ENCODE data around the gene DCK. TPM values are rescaled to one million over a fixed set of nuclear protein-coding genes. Genes with fewer than 3 reads are reported as not detected.

The DCK gene
- total RNA-seq = 19.8 and 21.0 TPM in 2 replicates
- long read RNA-seq, transcript DCK-202 (7 exons, 2,683 nt) = minor isoform, 8 of 174 reads
- long read RNA-seq, transcript DCK-201 (7 exons, 2,716 nt) = major isoform, 160 of 174 reads
- long read RNA-seq, partial matches to known transcripts = 0 of 174 reads
- long read RNA-seq, other reads (novel, unspliced or antisense) = 5 of 174 reads

DNA sequence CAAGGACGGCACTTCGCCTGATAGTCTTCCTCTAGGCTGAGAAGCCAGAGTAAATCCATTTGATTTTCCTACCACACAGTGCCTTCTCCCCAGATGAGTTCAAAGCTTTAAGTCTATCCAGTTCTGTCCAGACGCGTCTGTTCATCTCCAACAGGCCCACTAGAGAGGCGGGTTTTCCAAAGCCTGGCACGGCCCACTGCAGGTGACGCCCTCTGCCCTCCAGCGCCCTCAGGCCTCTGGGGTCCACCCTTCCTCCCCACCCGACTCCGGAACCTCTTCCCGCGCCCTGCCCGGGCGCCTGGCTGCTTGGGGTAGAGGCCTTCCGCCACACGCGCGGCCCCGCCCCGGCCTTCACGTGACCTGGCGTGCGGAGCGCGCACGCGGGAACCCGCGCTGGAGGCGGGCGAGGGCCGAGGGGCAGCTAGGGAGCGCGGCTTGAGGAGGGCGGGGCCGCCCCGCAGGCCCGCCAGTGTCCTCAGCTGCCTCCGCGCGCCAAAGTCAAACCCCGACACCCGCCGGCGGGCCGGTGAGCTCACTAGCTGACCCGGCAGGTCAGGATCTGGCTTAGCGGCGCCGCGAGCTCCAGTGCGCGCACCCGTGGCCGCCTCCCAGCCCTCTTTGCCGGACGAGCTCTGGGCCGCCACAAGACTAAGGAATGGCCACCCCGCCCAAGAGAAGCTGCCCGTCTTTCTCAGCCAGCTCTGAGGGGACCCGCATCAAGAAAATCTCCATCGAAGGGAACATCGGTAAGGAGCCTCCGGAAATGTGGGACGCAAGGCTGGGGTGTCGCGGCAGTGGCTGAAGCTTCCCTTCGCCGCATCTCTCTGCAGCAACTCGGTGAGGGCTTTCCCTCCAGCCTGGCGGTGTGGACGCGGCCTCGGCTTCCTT lies at the start of gene DCK:
TSS of gene DCK (plus strand) at position 469 of the 888 bp plus-strand sequence. CDS start at position 656, 187 bp downstream.
- peak; percentile 81 for DNase-seq (ENCODE audit: low read depth, low spot score)
- H3K4me3 Mint-ChIP-seq = peak within 1 kb of the TSS; percentile 91
- TF ChIP-seq, protein P1, sequence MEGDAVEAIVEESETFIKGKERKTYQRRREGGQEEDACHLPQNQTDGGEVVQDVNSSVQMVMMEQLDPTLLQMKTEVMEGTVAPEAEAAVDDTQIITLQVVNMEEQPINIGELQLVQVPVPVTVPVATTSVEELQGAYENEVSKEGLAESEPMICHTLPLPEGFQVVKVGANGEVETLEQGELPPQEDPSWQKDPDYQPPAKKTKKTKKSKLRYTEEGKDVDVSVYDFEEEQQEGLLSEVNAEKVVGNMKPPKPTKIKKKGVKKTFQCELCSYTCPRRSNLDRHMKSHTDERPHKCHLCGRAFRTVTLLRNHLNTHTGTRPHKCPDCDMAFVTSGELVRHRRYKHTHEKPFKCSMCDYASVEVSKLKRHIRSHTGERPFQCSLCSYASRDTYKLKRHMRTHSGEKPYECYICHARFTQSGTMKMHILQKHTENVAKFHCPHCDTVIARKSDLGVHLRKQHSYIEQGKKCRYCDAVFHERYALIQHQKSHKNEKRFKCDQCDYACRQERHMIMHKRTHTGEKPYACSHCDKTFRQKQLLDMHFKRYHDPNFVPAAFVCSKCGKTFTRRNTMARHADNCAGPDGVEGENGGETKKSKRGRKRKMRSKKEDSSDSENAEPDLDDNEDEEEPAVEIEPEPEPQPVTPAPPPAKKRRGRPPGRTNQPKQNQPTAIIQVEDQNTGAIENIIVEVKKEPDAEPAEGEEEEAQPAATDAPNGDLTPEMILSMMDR (conservative IDR thresholded peaks at IDR 0.05) = no peak
- peaks cover 13% of the 10 kb centered on the region for H3K36me3 Mint-ChIP-seq (ENCODE audit: low read depth)
- peak within 1 kb of the TSS; percentile 97 for H3K27ac Mint-ChIP-seq (ENCODE audit: unreplicated experiment)
- H3K9me3 Mint-ChIP-seq = peaks cover 2% of the 10 kb centered on the region
- H3K4me1 Mint-ChIP-seq = peaks cover 54% of the 10 kb centered on the region
- H3K27me3 Mint-ChIP-seq (ENCODE audit: low read depth) = no peaks in the 10 kb centered on the region

- H3K4me1 Mint-ChIP-seq = peaks cover 9% of the 10 kb centered on the region
- peaks cover 7% of the 10 kb centered on the region for H3K9me3 Mint-ChIP-seq
- H3K27ac Mint-ChIP-seq (ENCODE audit: unreplicated experiment) = no peak overlapping the region
- no peak for DNase-seq (ENCODE audit: low read depth, low spot score)
- no peak overlapping the region for H3K4me3 Mint-ChIP-seq
- no peaks in the 10 kb centered on the region for H3K27me3 Mint-ChIP-seq (ENCODE audit: low read depth)
- TF ChIP-seq, protein P1 (conservative IDR thresholded peaks at IDR 0.05) = no peak
- H3K36me3 Mint-ChIP-seq (ENCODE audit: low read depth) = peaks cover 24% of the 10 kb centered on the region
Observed at GRCh38 chr4:70945046-70945445, 48.4 kb upstream of the DCK start.

DNA sequence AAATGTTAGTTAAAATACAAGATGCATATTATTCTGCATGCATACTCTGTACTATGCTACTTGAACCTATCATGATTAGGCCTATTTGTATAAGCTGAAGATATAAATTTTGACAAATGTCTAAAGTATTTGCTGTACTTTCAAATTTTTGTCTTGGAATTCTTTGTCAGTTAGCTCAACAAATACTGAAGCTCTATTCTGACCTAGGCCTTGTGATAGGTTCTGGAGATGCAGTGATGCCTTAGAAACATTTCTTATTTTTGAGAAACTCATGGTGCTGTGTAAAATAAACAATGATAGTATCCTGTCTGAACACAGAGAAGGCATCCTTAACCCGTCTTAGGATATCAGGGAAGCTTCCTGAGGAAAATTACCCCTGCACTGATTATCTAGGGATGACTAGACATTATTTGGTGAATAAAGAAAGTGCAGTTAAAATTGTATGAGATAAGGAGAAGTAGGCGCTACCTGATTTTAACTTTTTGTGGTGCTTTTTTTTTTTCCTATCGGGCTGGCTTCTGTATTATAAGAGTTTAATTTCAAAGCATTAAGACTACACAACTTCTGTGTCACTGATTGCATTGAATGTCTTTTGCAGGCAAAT lies 47.9 kb upstream of the DCK start:
- H3K36me3 Mint-ChIP-seq (ENCODE audit: low read depth) = peaks cover 21% of the 10 kb centered on the region
- peaks cover 8% of the 10 kb centered on the region for H3K4me1 Mint-ChIP-seq
- TF ChIP-seq, protein P1 (conservative IDR thresholded peaks at IDR 0.05) = no peak
- no peak overlapping the region for H3K27ac Mint-ChIP-seq (ENCODE audit: unreplicated experiment)
- H3K9me3 Mint-ChIP-seq = peaks cover 6% of the 10 kb centered on the region
- DNase-seq (ENCODE audit: low read depth, low spot score) = no peak
- no peaks in the 10 kb centered on the region for H3K27me3 Mint-ChIP-seq (ENCODE audit: low read depth)
- no peak overlapping the region for H3K4me3 Mint-ChIP-seq

GRCh38 chr4:70946939-70947338 lies 46.5 kb upstream of the DCK start:
- Mint-ChIP-seq H3K4me1 (peaks cover 8% of the 10 kb centered on the region), H3K9me3 (peaks cover 3% of the 10 kb centered on the region), H3K27ac (ENCODE audit: unreplicated experiment) (no peak overlapping the region), H3K4me3 (no peak overlapping the region), H3K36me3 (ENCODE audit: low read depth) (peaks cover 14% of the 10 kb centered on the region), H3K27me3 (ENCODE audit: low read depth) (no peaks in the 10 kb centered on the region)
- DNase-seq (ENCODE audit: low read depth, low spot score) = no peak
- TF ChIP-seq, protein P1 (conservative IDR thresholded peaks at IDR 0.05) = no peak

DNA sequence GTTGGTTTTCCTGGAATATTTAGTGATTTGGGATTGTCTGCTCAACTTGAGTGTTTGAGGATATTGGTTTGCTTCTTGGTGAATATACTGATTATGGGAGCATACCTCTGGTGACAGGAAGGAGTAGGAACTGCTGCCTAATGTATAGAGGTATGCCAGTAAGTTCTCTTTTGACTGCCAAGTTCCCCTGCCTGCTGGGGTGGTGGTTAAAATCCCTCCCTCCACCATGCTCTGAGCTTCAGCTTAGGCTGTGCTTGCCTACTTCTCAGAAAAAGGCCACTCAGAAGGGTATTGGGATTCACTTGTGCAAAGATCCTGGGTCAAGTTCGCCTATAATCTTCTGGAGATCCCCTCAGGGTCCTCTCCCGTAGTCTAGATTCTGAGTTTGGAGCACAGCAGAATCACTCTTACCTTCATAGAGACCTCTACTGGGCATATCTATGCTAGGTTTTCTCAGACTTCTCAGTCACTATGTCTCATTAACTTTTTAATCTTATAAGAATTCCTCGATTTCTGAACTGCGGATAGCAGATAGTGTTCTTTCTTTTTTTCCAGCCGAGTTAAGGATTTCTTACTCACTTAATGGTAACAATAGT lies 44.7 kb upstream of the DCK start:
- peaks cover 14% of the 10 kb centered on the region for H3K36me3 Mint-ChIP-seq (ENCODE audit: low read depth)
- no peak overlapping the region for H3K4me3 Mint-ChIP-seq
- no peak overlapping the region for H3K27ac Mint-ChIP-seq (ENCODE audit: unreplicated experiment)
- H3K9me3 Mint-ChIP-seq = peaks cover 3% of the 10 kb centered on the region
- no peaks in the 10 kb centered on the region for H3K27me3 Mint-ChIP-seq (ENCODE audit: low read depth)
- DNase-seq (ENCODE audit: low read depth, low spot score) = no peak
- peaks cover 8% of the 10 kb centered on the region for H3K4me1 Mint-ChIP-seq
- TF ChIP-seq, protein P1 (conservative IDR thresholded peaks at IDR 0.05) = no peak

Measured in neural crest cell (in vitro differentiated cells).